Fibroblast of skin of right biceps (primary cell): ENCODE data around the gene RASGRF1.
A peak's percentile ranks its signal among the peaks of the same experiment; 100 is the strongest.
"Not testable (repeated sequence)": the region's sequence is repeated elsewhere in the genome, so short reads cannot be mapped to it uniquely, and the experiment has no call there.

Experiments
- DNase-seq: peaks from one replicate; pipeline ENCODE4 v3.0.0-alpha.2; 2013

RASGRF1 gene

GRCh38 chr15:78928616-78929093 lies 161.9 kb downstream of the RASGRF1 start:
- no peak for DNase-seq

GRCh38 chr15:78928176-78928575 lies 162.4 kb downstream of the RASGRF1 start:
- not testable (repeated sequence) for DNase-seq

DNA sequence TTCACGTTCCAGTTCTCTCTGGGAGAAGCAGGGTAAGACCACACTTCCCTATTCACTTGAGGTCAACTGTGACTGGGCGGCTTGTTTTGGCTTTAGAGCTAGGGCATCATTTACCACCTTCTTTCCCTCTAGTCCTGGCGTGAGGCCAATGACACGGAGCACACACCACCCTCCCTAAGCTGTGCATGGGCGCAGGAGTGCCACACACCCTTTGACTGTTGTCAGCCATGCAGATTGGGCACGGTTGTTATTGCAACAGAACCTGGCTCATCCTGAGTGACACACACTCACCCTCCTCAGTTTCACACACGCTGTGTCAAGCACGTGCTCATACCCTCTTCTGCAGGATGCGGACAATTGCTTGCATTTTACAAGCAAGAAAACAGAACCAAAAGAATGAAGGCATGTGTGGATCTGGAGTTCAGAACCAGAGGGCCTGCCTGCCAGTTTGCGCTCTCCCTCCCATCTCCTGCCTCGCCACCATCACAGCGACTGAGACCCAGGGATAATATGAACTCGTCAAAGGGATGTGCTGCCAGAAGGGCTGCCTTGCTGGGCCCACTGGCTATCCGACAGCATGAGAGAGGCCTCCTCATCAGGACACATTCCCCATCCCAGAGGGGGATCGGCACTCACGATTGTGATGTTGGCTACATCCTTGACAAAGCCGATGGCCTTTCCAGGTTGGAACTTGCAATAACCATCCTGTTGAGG lies 163.3 kb downstream of the RASGRF1 start:
- DNase-seq, result no peak

DNA sequence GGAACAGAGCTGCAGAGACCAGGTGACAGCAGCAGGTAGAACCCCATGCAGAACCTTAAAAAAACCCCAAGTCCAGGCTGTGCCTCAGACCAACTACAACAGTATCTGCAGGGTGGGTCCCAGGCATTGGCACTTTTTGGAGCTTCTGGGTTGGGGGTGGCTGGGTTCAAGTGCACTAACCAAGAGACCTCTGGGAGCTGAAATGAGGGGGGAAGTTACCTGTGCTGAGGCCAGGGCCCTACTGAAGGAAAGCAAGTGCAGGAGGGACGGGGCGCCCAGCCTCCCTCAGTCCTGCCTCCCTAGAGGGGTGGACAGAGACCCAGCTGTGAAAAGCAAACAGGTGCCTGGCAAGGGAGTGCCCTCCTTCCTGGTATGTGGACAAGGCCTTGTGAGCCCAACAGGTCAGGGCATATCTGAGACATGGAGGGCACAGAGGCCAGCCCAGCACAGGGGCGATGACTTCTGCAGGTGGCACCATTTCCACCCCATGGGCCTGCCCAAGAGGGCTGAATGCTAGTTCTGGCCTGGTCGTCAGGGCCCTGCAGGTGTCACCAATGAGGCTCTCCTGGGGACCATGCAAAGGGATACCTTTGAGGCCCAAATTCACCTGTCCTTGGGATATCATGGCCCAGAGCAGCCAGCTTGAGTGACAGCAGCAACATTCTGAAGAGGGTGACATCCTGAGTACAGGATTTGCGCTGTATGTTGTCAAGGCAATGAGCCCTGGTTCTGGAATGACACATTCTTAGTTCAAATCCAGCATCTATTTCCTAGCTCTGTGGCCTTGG lies 164.4 kb downstream of the RASGRF1 start:
- DNase-seq, result no peak

GRCh38 chr15:78925076-78925624 lies 165.4 kb downstream of the RASGRF1 start:
- no peak for DNase-seq

DNA sequence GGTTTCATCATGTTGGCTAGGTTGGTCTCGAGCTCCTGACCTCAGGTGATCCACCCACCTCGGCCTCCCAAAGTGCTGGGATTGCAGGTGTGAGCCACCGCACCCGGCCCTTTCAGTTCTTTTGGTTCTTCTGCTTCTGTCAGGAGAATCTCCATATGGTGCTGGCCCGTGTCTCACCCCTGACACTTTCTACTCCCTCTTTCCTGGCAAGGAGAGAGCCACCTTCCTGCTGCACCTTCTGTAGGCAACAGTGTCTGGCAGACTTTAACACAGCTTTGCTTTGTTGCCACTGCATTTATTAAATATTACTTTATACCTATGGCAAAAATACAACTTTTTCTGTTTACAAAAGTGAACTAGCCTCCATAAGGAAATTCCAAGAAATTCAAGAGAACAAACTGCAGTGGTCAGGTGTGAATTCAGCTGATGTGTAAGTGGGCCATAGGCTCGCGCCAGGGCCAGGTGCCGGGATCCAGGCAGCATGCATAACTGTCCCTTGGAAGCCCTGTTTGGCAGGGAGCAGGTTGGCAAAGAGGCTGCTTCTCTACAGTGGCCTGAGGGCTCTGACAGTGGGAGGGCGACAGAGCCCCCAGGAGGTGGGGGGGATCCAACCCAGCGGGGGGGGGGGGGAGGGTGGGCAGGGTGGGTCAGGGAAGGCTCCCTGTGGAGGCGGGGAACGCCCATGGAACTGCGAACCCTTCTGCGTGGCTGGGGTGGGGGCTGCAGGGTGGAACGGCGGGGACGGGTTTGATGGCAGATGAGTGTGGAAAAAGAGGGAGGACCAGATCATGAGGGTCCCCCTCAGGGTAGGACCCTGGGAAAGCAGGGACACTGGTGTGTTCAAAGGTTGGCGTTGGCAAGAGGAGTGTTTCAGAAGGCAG lies 166.9 kb downstream of the RASGRF1 start:
- DNase-seq, result no peak

GRCh38 chr15:78923015-78923414 lies 167.6 kb downstream of the RASGRF1 start:
- no peak for DNase-seq

DNA sequence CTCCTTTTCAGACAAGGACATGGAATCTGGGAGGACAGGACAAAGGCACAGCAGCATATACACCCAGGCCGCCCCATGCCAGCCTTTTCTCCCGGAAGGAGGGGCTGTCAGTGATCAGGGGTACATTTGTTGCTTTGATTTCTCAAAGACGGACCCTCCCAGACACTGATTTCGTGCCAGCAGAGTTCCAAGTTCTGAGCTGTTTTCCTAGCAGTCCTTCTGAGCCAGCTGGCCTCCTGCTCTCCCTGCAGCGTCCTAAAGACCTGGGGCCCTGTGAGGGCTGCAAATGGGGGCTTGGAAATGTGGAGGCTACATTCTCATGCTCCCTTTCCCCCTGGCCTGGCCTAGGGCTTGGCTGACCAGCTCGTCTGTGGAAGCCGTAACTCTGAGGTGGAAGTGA lies 168.1 kb downstream of the RASGRF1 start:
- no peak for DNase-seq

DNA sequence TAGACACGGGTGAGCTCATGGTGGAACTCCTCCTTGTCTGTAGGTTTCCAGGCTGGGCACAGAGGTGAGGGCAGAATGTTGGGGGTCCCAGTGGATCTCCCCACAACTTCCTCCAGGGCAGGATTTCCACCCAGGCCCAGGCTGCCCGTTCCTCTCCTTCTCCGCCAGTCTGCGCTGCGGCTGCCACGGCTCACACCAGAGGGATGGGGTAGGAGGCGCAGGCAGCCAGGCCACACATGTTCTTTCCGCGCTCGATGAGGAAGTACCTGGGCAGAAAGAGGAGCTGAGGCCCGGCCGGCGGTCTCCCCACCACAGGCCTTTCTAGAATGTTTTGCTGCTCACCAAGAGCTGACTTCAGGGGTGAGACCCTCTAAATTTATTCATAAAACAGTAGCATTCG lies 168.6 kb downstream of the RASGRF1 start:
- DNase-seq, result no peak

GRCh38 chr15:78921517-78921916 lies 169.1 kb downstream of the RASGRF1 start:
- DNase-seq, result no peak

GRCh38 chr15:78917888-78918287 lies 172.7 kb downstream of the RASGRF1 start:
- DNase-seq, result no peak

DNA sequence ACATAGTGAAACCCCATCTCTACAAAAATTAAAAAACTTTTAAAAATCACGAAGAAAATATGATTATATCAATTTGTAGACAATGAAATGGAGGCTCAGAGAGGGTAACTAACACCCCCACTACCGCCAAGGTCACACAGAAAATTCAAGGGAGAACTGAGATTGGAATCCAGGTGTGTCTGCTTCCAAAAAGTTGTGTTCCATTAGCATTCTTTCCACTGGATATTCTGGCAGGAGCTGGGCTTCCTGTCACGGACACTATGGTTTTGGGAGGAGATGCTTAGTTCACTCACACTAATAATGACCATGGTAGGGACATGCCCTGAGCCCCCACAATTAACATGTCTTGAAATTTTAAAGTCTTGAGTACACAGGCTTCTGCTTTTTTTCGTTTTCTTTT lies 174.5 kb downstream of the RASGRF1 start:
- DNase-seq, result no peak

GRCh38 chr15:78915341-78916087 lies 175.1 kb downstream of the RASGRF1 start:
- DNase-seq, result peak; percentile 36

DNA sequence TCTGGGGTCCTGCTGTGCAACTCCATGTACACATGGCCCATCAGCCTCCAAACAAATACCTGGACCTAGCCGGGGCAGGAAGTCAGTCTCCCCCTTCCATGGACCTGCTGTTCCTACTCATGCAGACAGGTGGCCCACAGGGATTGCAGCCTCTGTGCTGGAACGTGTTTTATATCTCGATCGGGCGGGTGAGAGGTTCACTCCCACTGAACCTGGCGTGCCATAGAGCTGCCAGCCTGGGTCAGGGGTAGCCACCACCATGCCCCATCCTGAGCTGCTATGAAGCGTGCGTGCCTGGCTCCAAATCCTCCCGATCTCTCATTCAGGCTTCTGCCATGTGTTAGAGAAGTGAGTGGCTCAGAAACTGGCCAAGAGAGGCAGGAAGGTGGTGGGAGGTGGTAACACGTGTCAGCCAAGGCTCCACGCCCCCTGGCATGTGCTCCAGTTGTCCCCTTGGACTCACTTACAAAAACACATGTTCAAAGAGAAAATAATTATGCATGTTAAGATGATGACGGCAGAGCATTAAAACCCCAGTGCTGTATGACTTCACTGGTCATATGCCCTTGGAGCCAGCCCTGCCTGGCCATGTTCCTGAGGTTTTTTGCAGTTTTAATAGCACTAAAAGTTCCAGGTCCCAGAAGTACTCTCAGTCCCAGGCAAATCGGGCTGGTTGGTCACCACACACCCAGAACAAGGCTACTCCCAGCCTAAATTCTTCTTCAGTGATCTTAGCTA lies 176.4 kb downstream of the RASGRF1 start:
- DNase-seq, result no peak

DNA sequence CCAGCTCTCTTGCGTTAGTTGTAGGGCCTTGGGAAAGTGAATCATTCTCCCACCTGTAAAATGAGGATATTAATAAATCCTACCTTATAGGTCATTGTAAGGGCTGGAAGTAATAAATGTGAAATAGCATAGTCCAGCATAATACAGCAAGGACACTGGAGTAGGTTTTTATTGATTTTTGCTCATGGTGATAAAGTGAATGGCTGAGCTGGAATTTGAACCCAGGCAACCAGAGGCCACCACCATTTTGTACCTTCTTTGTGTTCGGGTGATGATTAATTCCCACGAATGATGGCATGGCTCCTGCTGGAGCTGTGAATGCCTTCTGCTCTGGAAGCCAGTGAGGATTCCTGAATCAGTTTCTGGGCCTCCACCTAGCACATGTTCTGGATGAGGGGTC lies 177.6 kb downstream of the RASGRF1 start:
- DNase-seq, result no peak

DNA sequence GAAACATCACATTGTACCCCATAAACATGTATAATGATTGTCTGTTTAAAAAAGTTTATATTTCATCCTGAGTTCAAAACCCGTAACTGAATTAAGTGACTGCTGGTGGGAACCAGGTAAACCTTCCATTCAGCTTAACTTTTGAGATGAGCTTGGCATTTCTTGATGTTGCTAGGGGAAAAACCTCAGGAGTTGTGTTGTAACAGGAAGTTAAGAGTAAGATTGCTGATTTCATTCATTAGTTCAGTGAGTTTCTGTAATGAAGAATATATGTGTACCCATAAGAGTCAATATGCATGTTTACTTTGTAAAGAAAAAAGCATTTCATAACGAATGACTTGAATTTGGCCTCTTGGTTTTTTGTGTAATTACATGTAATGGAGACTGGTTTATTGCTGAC lies 178.3 kb downstream of the RASGRF1 start:
- no peak for DNase-seq

DNA sequence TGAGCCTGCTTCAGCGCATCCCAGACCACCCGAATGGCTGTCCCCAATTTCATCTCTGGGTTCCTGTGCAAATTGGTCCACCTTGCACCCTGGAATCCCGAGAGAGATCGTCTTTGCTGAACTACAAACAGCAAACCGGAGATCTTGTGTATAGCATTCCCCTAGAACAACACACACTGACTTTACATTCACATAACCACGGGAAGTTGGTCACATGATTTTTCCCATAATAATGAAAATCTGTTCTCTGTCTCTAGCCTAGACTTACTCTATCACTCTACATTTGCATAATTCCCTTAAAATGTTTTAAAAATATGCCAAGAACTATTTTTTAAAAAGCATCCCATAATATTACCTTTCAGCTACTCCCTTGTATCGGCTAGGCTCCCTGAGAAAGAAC lies 180.3 kb downstream of the RASGRF1 start:
- no peak for DNase-seq
